GM12875 (cell line): Measurements from ENCODE around the gene TNIP3.
"Not testable (repeated sequence)": the region's sequence is repeated elsewhere in the genome, so short reads cannot be mapped to it uniquely, and the experiment has no call there.

ENCODE experiments used
- H3K4me3 ChIP-seq: one replicate; pipeline ENCODE4 v1.5.1; 2011; ENCODE audit warnings: low read depth, low read length, control low read depth
- TF ChIP-seq, protein P1 (sequence below): IDR thresholded peaks from 2 replicates; pipeline ENCODE4 v1.5.1; 2011; ENCODE audit warnings: low read depth, mild to moderate bottlenecking, control low read depth, inconsistent platforms, low read length, moderate library complexity, borderline replicate concordance; ENCODE audit not compliant: insufficient read depth

Gene TNIP3

DNA sequence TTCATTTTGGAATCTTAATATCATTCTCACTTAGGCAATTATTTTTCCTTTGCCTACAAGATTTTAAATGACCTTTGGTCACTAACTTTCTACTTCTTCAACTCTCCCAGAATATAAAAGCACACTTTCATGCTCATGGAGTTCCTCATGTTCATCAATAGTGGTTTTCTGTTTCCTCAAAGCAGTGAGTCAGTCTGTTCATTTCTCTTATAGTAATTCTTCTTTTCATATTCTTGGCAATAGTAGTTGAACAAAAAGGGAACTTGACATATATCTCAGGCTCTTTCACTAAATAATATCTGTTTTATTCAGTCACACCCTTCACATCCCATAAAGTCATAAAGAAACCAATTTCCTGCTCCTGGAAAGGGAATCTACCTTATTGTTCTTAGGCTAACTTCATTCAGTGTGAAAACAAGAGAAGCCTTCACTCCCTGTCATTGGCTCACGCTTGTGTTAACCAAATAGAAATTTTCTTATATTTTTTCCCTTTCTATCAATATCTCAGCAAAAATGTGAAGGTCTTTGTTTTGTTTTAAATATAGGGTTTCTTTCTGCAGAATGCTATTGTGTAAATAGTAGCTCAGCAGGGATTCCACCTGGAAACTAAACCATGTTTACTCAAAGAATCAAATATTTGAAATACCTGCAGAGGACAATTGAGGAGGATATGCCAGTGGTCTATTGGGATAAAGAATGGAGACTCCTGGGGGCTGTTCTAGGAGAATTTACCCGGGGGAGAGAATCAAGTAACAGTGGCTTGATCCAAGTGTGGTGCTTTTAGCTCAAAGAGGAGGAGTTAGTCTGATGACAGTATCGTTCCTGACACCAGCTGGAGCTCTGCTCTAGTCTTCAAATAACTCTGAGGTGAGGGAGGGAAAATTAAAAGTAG is 13.4 kb upstream of the TNIP3 start:
- TF ChIP-seq, protein P1, sequence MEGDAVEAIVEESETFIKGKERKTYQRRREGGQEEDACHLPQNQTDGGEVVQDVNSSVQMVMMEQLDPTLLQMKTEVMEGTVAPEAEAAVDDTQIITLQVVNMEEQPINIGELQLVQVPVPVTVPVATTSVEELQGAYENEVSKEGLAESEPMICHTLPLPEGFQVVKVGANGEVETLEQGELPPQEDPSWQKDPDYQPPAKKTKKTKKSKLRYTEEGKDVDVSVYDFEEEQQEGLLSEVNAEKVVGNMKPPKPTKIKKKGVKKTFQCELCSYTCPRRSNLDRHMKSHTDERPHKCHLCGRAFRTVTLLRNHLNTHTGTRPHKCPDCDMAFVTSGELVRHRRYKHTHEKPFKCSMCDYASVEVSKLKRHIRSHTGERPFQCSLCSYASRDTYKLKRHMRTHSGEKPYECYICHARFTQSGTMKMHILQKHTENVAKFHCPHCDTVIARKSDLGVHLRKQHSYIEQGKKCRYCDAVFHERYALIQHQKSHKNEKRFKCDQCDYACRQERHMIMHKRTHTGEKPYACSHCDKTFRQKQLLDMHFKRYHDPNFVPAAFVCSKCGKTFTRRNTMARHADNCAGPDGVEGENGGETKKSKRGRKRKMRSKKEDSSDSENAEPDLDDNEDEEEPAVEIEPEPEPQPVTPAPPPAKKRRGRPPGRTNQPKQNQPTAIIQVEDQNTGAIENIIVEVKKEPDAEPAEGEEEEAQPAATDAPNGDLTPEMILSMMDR: no peak
- no peak overlapping the region for H3K4me3 ChIP-seq

DNA sequence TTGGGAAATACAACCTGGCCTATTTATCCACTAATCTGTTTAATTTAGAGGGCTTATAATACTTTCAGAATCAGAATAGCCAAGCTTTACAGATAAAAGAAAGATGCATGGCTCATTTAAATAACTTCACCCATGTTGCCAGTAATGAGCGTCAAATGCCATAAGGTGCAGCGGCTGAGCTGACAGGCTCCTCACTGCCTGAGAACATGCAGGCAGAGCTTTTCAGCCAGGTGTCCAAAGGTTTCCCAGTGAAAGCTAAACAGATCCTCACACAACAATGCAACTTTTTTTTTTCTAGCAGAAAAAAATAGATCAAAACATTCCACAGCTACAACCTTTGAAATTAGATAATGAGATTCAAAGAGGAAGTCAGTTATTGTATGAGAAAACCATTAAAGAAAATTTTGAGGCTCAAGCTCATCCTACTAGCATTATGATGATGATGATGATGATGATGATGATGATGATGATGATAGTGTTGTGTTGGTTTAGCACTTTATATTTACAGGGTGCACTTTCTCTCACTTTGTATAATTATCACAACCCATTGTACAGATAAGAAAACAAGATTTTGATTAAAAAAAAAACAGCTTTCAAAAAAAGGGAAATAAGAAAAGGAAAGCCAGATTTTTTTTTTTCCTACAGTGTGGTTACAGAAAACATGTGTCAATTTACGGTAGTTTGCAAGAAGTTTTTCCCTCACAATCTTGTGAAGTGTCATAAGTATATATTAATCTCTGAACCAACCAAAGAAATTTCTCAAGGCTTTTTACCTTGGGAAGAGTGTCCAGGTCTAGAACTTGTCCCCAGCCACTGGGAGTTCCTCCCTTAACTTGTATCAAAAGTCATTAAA is 12.2 kb upstream of the TNIP3 start:
- TF ChIP-seq, protein P1: no peak
- H3K4me3 ChIP-seq: no peak overlapping the region

DNA sequence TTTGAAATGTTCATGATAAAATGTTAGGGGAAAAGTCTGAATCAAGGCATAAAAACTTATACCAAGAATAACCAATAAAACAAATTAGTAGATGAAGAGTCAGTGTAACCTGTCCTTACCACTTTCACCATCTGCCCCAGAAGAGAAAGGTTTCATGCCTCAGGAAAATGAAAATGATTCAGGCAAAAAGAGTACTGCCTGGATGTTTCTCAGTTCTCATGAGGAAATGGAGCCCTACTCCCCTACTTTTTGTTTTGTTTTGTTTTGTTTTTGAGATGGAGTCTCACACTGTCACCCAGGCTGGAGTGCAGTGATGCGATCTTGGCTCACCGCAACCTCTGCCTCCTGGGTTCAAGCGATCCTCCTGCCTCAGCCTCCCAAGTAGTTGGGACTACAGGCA is 7.4 kb upstream of the TNIP3 start:
- not testable (repeated sequence) for H3K4me3 ChIP-seq

DNA sequence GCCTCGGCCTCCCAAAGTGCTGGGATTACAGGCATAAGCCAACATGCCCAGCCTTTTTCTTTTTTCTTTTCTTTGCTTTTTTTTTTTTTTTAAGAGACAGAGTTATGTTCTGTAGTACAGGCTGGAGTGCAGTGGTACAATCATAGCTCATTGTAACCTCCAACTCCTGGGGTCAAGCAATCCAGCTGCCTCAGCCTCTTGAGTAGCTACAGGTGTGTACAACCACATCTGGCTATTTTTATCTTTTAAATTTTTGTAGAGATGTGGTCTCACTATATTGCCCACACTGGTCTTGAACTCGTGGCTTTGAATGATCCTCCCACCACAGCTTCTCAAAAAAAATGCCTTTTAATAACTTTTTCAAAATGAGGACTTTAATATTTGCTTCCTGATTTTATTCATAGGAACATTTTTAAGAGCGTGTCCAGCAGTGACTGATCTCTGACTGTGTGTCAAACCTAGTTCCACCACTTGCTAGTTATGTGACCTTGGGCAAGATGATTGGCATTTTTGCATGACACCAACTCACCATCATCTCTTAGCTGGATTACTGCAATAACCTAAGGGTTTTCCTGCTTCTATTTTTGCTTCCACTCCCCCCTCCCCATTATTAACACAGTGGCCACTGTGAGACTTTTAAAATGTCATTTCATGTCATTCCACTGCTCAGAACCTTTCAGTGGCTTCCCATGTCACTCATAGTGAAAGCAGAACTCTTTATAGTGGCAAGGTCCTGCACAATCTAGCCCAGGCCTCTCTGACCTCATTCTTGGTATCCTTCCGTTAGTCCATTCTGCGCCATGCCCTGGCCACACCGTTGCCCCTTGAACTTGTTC is 4.5 kb upstream of the TNIP3 start:
- TF ChIP-seq, protein P1: no peak
- no peak overlapping the region for H3K4me3 ChIP-seq

DNA sequence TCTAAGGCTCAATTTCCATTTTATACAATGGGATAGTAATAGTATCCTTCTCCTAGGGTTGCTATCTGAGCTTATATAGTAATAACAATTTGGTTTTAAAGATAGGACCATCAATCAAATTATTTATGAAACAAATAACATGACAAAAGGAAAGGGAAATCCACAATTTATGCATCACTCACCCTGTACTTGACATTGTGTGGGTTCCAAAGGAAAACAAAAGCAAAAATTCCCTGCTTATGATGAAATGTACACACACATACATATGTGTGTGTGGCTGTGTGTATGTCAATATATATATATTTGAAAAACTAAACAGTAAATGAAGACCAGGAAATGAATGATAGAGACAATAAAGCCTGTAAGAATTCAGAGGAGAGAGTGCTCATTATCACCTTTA is 2.9 kb upstream of the TNIP3 start:
- TF ChIP-seq, protein P1: no peak
- H3K4me3 ChIP-seq: no peak overlapping the region

DNA sequence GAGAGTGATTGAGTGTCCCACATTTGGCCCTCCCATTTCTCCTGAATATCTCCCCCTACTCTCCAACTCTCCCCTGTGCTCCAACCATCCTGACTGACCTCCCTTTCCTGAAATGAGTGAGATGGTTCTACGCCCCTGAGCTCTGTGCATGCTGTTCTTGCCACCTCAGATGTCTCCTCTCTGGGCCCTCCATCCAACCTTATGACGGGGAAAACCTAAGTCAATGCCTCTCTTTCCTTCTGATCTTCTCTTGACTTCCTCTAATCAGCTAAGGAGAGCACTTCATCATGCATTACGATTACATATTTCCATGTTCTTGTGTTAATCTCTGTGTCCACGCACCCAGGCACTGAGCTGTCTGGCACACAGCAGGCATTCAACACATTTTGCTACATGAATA is 1.1 kb upstream of the TNIP3 start:
- no peak overlapping the region for H3K4me3 ChIP-seq
- TF ChIP-seq, protein P1: no peak
